GM10266 (cell line): ENCODE results near the gene PPIA.

Experiments
- DNase-seq: peaks from one replicate; pipeline ENCODE4 v3.0.0; 2012; ENCODE audit errors: extremely low spot score
- TF ChIP-seq, protein P1 (sequence below): IDR thresholded peaks from 2 replicates; pipeline ENCODE4 v1.5.1; 2012; ENCODE audit warnings: mild to moderate bottlenecking, low read depth; ENCODE audit not compliant: control insufficient read depth, insufficient read depth; ENCODE audit errors: missing control alignments

Gene PPIA

DNA sequence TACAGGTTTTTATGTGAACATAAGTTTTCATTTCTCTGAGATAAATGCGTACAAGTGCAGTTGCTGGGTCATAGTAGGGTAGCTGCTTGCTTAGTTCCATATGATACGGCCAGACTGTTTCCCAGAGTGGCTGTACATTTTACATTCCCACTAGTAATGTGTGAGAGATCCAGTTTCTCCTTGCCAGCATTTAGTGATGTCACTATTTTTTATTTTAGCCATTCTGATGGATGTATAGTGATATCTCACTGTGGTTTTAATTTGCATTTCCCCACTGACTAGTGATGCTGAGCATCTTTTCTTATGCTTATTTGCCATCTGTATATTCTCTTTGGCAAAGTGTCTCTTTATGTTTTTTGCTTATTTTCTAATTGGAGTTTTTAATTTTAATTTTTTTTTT is 43.7 kb upstream of the PPIA start:
- DNase-seq = no peak
- TF ChIP-seq, protein P1, sequence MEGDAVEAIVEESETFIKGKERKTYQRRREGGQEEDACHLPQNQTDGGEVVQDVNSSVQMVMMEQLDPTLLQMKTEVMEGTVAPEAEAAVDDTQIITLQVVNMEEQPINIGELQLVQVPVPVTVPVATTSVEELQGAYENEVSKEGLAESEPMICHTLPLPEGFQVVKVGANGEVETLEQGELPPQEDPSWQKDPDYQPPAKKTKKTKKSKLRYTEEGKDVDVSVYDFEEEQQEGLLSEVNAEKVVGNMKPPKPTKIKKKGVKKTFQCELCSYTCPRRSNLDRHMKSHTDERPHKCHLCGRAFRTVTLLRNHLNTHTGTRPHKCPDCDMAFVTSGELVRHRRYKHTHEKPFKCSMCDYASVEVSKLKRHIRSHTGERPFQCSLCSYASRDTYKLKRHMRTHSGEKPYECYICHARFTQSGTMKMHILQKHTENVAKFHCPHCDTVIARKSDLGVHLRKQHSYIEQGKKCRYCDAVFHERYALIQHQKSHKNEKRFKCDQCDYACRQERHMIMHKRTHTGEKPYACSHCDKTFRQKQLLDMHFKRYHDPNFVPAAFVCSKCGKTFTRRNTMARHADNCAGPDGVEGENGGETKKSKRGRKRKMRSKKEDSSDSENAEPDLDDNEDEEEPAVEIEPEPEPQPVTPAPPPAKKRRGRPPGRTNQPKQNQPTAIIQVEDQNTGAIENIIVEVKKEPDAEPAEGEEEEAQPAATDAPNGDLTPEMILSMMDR = no peak

DNA sequence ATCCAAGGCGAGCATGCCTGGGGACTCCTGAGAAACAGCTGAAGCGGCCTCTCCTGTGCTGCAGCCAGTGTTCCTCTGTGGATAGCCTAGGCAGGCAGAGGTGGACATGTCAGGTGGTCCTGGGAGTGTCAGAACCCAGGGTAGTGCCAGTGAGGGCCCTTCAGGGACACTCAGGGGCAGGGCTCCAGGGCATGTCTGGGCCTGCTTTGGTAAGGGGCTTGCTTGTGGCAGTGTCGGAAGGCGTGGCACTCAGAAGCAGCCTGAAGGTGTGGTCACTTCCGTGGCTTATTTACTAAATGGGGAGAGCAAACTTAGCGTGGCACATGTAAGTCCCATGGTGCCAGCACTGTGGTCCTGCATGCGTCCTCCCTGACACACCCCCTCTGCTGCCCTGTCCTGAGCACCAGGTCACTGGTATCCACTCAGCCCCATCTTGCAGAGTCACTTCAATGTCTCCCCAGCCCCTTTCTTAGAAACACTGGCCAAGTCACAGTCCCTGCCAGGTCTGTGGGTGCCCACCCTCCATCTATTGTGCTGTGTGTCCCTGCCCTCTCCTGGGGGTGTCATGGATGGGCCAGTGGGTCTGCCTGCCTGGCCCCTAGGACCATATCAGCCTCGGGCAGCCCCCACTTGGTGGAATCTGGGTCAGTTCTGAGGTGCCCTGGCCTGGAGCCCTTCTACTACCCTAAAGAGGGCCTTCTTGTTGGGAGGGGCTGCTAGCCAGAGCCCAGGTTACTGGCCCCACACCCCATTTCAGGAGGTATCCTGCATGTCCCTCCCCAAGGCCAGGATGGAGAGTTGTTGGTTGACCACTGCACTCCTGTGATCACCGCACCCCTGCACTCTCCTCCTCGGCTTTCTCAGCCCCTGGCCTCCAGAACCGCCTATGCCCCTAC is 41.4 kb upstream of the PPIA start:
- no peak for DNase-seq
- TF ChIP-seq, protein P1 = no peak

DNA sequence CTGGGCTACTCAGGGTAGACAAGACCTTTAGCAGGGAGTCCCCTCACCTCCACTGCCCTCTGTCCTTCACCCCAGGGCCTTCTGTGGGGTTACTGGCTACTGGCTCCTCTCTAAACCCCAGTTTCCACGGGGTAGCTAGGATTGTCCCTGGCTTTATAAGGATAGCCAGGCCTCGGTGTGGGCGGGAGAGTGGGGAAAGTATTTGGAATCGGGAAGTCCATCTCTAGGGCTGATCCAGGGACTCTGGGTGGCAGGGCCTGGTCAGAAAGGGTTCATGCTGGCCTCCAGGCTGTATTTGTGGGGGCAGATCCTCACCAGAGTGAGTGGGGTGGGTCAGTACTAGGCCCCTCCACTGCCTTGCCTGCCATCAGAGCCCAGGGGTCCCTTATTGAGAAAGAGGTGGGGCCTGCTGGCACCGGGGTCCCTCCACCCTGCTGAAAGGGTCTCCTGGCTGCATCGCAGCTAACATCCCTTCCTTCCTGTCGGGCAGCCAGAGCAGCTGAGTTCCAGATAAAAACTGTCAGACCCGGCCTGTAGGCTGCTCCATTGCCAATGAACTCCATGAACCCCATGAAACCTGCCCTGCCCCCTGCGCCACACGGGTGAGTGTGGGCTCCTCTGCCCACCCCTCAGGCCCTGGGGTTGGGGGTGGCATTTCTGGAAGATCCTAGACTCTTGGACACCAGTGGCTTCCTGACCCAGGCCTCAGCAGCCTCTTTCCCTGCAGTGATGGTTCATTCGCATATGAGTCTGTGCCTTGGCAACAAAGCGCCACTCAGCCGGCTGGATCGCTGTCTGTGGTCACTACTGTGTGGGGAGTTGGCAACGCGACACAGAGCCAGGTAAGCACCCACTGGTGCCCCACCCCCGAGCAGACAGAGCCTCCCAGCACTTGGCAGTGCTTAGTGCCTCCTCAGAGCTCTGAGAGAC is 40.5 kb upstream of the PPIA start:
- no peak for DNase-seq
- TF ChIP-seq, protein P1 = no peak

- no peak for DNase-seq
- TF ChIP-seq, protein P1 = no peak
These were observed 39.6 kb upstream of the PPIA start for GRCh38 chr7:44756904-44757303.

GRCh38 chr7:44757311-44757710 is 39.2 kb upstream of the PPIA start:
- TF ChIP-seq, protein P1 = no peak
- no peak for DNase-seq

DNA sequence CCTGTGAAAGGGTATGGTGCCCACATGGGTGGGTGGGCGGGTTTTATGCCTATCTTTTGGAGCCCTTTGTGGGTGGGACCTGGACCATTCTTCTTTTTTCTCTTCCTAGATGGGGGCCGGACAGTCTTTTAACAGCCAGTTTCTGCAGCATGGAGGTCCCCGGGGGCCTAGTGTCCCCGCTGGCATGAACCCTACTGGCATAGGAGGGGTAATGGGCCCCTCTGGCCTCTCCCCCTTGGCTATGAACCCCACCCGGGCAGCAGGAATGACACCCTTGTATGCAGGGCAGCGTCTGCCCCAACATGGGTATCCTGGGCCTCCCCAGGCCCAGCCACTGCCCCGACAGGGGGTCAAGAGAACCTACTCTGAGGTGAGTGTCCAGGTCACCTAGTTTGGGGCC is 38.7 kb upstream of the PPIA start:
- TF ChIP-seq, protein P1 = no peak
- no peak for DNase-seq
